GM12874 (cell line): ENCODE data around the gene FBLN7.

Experiments used
- TF ChIP-seq, protein P1 (sequence below): IDR thresholded peaks from 2 replicates; pipeline ENCODE4 v1.5.1; 2011; ENCODE audit warnings: low read depth, mild to moderate bottlenecking, control low read depth, low read length, moderate library complexity; ENCODE audit not compliant: insufficient read depth

Gene FBLN7, protein sequence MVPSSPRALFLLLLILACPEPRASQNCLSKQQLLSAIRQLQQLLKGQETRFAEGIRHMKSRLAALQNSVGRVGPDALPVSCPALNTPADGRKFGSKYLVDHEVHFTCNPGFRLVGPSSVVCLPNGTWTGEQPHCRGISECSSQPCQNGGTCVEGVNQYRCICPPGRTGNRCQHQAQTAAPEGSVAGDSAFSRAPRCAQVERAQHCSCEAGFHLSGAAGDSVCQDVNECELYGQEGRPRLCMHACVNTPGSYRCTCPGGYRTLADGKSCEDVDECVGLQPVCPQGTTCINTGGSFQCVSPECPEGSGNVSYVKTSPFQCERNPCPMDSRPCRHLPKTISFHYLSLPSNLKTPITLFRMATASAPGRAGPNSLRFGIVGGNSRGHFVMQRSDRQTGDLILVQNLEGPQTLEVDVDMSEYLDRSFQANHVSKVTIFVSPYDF

DNA sequence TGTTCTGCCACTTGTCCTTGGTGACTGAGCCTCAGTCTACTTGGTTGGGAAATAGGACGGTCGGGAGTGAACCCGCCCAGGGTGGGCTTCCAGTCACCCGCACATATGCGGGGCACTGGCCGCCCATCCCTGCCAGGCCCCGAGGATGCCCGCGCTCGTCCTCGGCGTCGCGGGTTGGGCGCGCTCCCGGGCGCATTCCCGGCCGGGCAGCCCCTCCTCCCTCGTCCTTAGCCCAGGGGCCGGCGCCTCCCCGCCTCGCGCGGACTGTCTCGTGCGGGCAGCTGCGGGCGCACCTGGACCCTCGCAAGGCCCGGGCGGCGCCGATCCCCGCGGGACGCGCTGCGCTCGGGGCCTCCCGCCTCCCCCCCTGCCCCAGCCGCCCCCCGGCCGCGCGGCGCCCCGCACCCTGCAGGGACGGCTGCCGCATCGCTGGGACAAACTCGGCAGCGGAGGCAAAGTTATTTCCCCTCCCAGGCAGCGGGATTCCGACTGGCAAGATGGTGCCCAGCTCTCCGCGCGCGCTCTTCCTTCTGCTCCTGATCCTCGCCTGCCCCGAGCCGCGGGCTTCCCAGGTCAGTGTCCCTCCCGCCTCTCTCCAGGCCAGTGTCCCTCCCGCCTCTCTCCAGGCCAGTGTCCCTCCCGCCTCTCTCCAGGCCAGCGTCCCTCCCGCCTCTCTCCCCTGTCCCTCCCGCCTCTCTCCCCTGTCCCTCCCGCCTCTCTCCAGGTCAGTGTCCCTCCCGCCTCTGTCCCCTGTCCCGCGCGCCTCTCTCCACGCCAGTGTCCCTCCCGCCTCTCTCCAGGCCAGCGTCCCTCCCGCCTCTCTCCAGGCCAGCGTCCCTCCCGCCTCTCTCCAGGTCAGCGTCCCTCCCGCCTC lies at the start of gene FBLN7:
FBLN7 (plus strand) TSS at position 227 of the 874 bp plus-strand sequence; CDS start at position 498, 271 bp downstream.
- TF ChIP-seq, protein P1, sequence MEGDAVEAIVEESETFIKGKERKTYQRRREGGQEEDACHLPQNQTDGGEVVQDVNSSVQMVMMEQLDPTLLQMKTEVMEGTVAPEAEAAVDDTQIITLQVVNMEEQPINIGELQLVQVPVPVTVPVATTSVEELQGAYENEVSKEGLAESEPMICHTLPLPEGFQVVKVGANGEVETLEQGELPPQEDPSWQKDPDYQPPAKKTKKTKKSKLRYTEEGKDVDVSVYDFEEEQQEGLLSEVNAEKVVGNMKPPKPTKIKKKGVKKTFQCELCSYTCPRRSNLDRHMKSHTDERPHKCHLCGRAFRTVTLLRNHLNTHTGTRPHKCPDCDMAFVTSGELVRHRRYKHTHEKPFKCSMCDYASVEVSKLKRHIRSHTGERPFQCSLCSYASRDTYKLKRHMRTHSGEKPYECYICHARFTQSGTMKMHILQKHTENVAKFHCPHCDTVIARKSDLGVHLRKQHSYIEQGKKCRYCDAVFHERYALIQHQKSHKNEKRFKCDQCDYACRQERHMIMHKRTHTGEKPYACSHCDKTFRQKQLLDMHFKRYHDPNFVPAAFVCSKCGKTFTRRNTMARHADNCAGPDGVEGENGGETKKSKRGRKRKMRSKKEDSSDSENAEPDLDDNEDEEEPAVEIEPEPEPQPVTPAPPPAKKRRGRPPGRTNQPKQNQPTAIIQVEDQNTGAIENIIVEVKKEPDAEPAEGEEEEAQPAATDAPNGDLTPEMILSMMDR, result no peak

DNA sequence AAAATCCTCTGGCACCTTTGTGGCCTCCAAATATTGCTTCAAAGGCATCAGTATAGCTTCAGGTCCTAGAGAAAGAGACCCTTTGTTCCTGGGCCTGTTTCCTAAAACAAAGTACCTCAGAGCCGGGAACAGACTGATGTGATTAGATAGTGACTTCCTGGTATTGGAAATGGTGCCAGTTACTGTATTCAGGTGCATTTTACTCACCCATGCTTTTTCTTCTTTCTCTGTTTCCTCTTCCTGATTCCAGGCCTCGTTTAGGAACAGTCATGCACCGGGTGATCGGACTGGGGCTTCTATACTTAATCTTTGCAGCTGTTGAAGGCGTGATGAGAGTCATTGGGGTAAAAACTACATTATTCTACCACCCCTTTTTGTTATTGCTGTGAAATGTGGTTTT lies 48.8 kb upstream of the FBLN7 start:
- TF ChIP-seq, protein P1, result no peak

DNA sequence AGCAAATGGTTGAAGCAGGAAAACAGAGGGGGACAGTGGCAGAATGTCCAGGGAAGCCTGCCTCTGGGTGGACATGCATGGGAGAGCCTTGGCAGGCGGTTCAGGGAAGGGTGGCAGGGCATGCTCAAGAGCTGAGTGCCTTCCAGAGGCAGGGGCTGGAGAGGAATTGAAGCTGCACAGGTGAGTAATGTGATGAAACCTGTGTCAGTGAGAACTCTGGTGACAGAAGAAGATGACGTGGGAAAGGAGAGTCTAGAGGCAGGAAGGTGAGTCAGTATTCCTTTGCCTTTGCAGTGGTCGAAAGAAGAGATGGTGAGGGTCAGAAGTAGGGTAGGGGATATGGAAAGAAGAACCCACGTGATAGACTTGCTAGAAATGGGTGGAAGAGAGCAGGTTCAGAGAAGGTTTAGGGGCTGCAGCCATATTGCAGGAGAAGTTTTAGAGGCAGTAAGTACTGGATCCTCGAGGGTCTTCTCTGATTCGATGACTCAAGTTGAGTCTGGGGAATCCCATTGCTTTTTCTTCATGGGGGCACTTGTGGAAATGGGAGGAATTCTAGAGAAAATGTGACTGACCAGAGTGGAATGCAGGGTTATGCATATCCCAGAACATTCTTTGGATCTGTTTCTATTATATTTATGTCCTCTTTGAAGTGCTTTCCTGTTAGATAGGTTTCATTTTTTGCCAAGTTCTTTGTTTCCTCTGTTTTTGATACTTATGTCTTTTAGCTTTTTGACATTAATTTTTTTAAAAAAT lies 45.7 kb upstream of the FBLN7 start:
- TF ChIP-seq, protein P1, result no peak

DNA sequence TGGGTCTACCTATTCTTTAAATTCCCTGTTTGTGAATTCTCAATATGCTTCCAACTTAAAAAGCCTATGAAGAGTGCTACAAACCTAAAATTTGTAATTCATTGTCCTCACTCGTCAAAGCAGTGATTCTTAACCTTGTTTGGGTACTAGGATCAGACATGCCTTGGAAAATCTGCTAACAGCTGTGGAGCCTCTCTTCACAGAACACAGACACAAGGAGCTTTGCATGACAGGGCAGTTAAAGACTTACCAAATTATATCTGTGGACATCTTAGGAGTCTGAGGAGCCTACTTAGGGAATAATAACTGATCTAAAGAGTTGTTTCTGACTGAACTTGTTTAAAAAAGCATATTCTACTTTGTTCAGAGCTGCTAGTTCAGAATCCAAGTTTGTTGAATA lies 45.0 kb upstream of the FBLN7 start:
- TF ChIP-seq, protein P1, result no peak

DNA sequence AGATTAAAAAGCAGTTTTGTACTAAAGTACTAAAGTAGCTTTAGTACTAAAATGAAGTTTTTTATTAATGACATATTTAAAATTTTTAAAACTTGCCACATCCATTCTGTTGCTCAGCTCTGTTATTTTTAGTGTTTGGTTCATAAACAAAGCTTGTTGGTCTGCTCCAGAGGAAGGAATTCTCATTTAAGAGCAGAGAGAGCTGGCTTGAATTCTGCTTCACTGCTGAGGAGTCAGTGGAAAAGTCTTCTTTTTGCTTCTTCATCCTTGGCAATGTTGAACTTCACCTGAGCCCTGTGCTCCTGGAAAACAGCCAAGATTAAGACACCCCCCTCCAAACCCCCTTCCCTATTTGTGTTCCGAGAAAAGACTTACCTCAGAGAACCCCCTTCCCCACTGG lies 42.5 kb upstream of the FBLN7 start:
- TF ChIP-seq, protein P1, result no peak

DNA sequence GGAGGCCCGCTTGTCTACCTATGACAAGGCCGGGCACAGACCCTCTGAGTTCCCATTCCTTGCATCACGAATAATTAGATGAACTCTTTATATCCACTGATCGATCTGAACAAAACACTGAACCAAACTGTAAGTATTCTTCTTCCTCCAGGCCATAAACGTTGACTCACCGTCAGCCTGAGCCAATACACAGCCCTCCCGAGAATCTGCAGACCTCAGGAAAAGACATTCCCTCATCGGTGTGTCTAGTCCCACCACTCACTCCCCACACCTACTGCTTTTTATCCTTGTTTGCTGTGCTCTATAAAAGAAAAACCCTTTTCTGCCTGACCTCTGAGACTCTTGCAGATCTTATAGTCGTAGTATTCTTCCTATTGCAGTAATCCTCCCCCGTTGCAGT lies 42.1 kb upstream of the FBLN7 start:
- TF ChIP-seq, protein P1, result no peak
